ENCODE results near the gene ANKRD36. TPM values are rescaled to one million over a fixed set of nuclear protein-coding genes. Genes with fewer than 3 reads are reported as not detected.
A peak's percentile ranks its signal among the peaks of the same experiment; 100 is the strongest.
"Not testable (repeated sequence)": the region's sequence is repeated elsewhere in the genome, so short reads cannot be mapped to it uniquely, and the experiment has no call there.

The ANKRD36 gene
- total RNA-seq, 1 donor from 2014 or later: 51.1 TPM

DNA sequence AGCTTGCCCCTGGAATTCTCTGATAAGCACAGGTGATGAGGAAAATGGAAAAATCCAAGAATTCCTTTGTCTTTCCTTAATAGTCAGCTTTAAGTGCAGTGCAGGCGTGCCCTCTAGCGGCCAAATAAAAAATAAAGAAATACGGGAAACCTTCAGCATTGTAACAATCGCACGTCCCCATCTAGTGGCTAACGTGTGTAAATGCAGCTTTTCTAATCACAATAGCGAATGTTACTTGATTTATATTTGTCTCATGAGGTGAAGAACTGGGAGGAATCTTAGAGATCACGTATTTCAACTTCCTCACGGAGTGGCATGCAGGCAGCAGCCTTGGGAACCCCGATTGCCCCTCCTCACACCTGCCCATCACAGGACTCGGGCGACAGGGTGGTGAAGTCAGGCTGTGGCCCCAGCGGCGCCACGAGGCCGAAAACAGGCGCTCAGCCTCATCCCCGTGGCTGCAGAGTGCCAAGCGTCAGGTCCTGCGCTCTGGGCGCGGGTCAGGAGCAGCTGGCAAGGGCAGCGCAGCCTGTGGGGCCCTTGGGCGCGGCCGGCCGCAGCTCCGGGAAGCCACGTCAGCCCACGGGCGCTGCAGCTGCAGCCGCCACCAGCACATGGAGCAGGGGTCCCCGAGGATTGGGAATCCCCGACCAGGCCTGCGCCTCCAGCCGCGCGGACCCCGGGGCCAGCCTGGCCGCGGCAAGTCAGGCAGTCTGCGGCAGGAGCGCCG lies 468 bp upstream of the ANKRD36 start:
- not testable (repeated sequence) for H3K36me3 Mint-ChIP-seq (ENCODE audit: unreplicated experiment)

DNA sequence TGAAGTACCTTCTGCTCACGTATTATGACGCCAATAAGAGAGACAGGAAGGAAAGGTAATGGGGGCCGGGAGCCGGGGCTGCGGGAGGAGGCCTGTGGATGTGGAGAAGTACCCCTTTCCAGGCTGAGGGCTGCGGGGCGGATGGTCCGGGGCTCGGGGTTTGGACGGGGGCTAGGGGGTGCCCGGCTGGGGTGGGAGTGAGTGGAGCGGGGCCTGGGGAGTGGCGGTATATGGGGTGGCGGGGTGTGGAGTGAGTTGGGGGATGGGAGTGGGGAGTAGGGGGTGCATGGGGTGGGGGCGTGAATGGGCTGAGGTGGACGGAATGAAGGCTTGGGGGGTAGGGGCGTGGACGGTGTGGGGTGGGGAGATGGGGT lies 916 bp downstream of the ANKRD36 start:
- Mint-ChIP-seq H3K4me3 (ENCODE audit: unreplicated experiment) (peak overlapping the region; percentile 98), H3K27ac (ENCODE audit: unreplicated experiment) (peak overlapping the region; percentile 91)
- not testable (repeated sequence) for DNase-seq; H3K4me1 Mint-ChIP-seq (ENCODE audit: low read depth, unreplicated experiment); H3K27me3 Mint-ChIP-seq (ENCODE audit: unreplicated experiment); H3K9me3 Mint-ChIP-seq (ENCODE audit: unreplicated experiment); H3K36me3 Mint-ChIP-seq (ENCODE audit: unreplicated experiment)

More for the DNA sequence above, 468 bp upstream of the ANKRD36 start:
- Mint-ChIP-seq H3K27ac (ENCODE audit: unreplicated experiment) (peak overlapping the region; percentile 95), H3K4me3 (ENCODE audit: unreplicated experiment) (peak overlapping the region; percentile 88)
- H3K27me3 Mint-ChIP-seq (ENCODE audit: unreplicated experiment); H3K9me3 Mint-ChIP-seq (ENCODE audit: unreplicated experiment); H3K4me1 Mint-ChIP-seq (ENCODE audit: low read depth, unreplicated experiment): not testable (repeated sequence)
- TF ChIP-seq, protein P1, sequence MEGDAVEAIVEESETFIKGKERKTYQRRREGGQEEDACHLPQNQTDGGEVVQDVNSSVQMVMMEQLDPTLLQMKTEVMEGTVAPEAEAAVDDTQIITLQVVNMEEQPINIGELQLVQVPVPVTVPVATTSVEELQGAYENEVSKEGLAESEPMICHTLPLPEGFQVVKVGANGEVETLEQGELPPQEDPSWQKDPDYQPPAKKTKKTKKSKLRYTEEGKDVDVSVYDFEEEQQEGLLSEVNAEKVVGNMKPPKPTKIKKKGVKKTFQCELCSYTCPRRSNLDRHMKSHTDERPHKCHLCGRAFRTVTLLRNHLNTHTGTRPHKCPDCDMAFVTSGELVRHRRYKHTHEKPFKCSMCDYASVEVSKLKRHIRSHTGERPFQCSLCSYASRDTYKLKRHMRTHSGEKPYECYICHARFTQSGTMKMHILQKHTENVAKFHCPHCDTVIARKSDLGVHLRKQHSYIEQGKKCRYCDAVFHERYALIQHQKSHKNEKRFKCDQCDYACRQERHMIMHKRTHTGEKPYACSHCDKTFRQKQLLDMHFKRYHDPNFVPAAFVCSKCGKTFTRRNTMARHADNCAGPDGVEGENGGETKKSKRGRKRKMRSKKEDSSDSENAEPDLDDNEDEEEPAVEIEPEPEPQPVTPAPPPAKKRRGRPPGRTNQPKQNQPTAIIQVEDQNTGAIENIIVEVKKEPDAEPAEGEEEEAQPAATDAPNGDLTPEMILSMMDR (IDR thresholded peaks at IDR 0.05; ENCODE audit: partially characterized antibody, unreplicated experiment): peak; percentile 88
- DNase-seq: peak; percentile 64

- H3K36me3 Mint-ChIP-seq (ENCODE audit: unreplicated experiment); H3K9me3 Mint-ChIP-seq (ENCODE audit: unreplicated experiment); H3K27ac Mint-ChIP-seq (ENCODE audit: unreplicated experiment); DNase-seq; H3K27me3 Mint-ChIP-seq (ENCODE audit: unreplicated experiment); H3K4me3 Mint-ChIP-seq (ENCODE audit: unreplicated experiment); H3K4me1 Mint-ChIP-seq (ENCODE audit: low read depth, unreplicated experiment): not testable (repeated sequence)
These were observed 16.1 kb downstream of the ANKRD36 start for GRCh38 chr2:97129090-97129489.

GRCh38 chr2:97144016-97144415 lies 31.1 kb downstream of the ANKRD36 start:
- not testable (repeated sequence) for H3K9me3 Mint-ChIP-seq (ENCODE audit: unreplicated experiment); H3K27me3 Mint-ChIP-seq (ENCODE audit: unreplicated experiment); H3K36me3 Mint-ChIP-seq (ENCODE audit: unreplicated experiment); H3K4me1 Mint-ChIP-seq (ENCODE audit: low read depth, unreplicated experiment); H3K4me3 Mint-ChIP-seq (ENCODE audit: unreplicated experiment); DNase-seq; H3K27ac Mint-ChIP-seq (ENCODE audit: unreplicated experiment)

DNA sequence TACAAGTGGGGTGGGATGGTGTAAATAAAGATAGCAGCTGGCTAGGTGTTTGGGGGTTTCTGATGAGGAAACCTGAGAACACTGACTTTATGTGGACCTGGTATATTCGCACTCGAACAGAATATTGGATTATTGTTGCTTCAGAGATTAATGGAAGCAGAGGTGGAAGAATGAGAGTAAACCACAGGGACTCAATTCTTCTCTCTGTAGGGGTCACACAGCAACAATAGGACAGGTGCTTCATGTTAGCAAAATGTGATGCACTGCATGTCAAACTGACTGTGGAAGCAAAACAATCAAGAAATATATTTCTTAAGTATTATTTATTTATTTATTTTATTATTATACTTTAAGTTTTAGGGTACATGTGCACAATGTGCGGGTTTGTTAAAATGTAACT lies 53.6 kb downstream of the ANKRD36 start:
- not testable (repeated sequence) for H3K4me3 Mint-ChIP-seq (ENCODE audit: unreplicated experiment); H3K9me3 Mint-ChIP-seq (ENCODE audit: unreplicated experiment); DNase-seq; H3K27ac Mint-ChIP-seq (ENCODE audit: unreplicated experiment); H3K27me3 Mint-ChIP-seq (ENCODE audit: unreplicated experiment); H3K4me1 Mint-ChIP-seq (ENCODE audit: low read depth, unreplicated experiment)
- peaks cover 12% of the 10 kb centered on the region for H3K36me3 Mint-ChIP-seq (ENCODE audit: unreplicated experiment)

DNA sequence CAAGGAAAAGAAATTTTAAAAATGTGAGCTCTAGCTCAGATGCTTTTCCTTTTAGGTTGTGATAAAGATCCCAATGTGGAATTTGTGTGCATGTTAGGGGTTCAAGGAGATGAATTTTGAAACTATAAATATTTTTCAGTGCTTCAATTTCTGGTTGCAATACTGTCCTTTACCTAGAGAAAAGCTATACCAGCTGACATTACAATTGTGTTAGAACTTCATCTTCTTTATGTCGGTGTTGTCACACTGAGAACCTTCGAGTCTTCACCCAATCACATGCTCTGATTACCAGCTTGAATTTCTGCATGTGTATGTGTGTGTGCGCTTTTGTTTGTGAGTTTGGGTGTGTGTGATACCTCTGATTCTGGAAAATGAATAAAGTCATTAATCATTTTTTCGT lies 55.0 kb downstream of the ANKRD36 start:
- not testable (repeated sequence) for H3K4me1 Mint-ChIP-seq (ENCODE audit: low read depth, unreplicated experiment); DNase-seq; H3K9me3 Mint-ChIP-seq (ENCODE audit: unreplicated experiment); H3K27ac Mint-ChIP-seq (ENCODE audit: unreplicated experiment); H3K4me3 Mint-ChIP-seq (ENCODE audit: unreplicated experiment); H3K27me3 Mint-ChIP-seq (ENCODE audit: unreplicated experiment)
- H3K36me3 Mint-ChIP-seq (ENCODE audit: unreplicated experiment): peaks cover 12% of the 10 kb centered on the region

GRCh38 chr2:97168583-97168982 lies 55.6 kb downstream of the ANKRD36 start:
- H3K4me1 Mint-ChIP-seq (ENCODE audit: low read depth, unreplicated experiment); DNase-seq; H3K4me3 Mint-ChIP-seq (ENCODE audit: unreplicated experiment); H3K27ac Mint-ChIP-seq (ENCODE audit: unreplicated experiment); H3K9me3 Mint-ChIP-seq (ENCODE audit: unreplicated experiment); H3K27me3 Mint-ChIP-seq (ENCODE audit: unreplicated experiment): not testable (repeated sequence)
- H3K36me3 Mint-ChIP-seq (ENCODE audit: unreplicated experiment): peaks cover 12% of the 10 kb centered on the region

- not testable (repeated sequence) for H3K27me3 Mint-ChIP-seq (ENCODE audit: unreplicated experiment); H3K4me1 Mint-ChIP-seq (ENCODE audit: low read depth, unreplicated experiment); H3K27ac Mint-ChIP-seq (ENCODE audit: unreplicated experiment); H3K9me3 Mint-ChIP-seq (ENCODE audit: unreplicated experiment); DNase-seq; H3K36me3 Mint-ChIP-seq (ENCODE audit: unreplicated experiment); H3K4me3 Mint-ChIP-seq (ENCODE audit: unreplicated experiment)
These were observed 67.4 kb downstream of the ANKRD36 start for GRCh38 chr2:97180391-97180790.

DNA sequence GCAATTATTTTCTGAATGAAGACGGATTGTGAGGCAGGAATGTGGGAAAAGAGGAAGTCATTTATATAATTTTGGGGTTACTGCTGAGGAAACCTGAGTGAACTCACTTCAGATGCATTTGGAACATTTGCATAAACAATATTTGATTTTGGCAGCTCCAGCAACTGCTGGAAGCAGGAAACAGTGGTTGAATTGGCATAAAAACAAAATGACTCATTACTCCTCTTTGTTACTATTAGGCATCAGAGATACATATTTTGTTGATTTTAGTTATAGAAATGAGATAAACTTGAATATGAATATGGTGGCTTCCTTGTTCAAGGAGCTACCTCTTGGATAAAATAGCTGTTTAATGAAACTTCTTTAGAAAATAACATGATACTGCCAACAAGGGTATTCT lies 82.4 kb downstream of the ANKRD36 start:
- H3K27me3 Mint-ChIP-seq (ENCODE audit: unreplicated experiment); H3K36me3 Mint-ChIP-seq (ENCODE audit: unreplicated experiment); H3K9me3 Mint-ChIP-seq (ENCODE audit: unreplicated experiment); H3K4me3 Mint-ChIP-seq (ENCODE audit: unreplicated experiment); H3K4me1 Mint-ChIP-seq (ENCODE audit: low read depth, unreplicated experiment); H3K27ac Mint-ChIP-seq (ENCODE audit: unreplicated experiment); DNase-seq: not testable (repeated sequence)

- H3K9me3 Mint-ChIP-seq (ENCODE audit: unreplicated experiment); DNase-seq; H3K27ac Mint-ChIP-seq (ENCODE audit: unreplicated experiment); H3K36me3 Mint-ChIP-seq (ENCODE audit: unreplicated experiment); H3K4me3 Mint-ChIP-seq (ENCODE audit: unreplicated experiment); H3K27me3 Mint-ChIP-seq (ENCODE audit: unreplicated experiment); H3K4me1 Mint-ChIP-seq (ENCODE audit: low read depth, unreplicated experiment): not testable (repeated sequence)
These were observed 84.3 kb downstream of the ANKRD36 start for GRCh38 chr2:97197251-97197650.

- not testable (repeated sequence) for H3K27me3 Mint-ChIP-seq (ENCODE audit: unreplicated experiment); H3K4me1 Mint-ChIP-seq (ENCODE audit: low read depth, unreplicated experiment); H3K9me3 Mint-ChIP-seq (ENCODE audit: unreplicated experiment); DNase-seq; H3K4me3 Mint-ChIP-seq (ENCODE audit: unreplicated experiment); H3K27ac Mint-ChIP-seq (ENCODE audit: unreplicated experiment); H3K36me3 Mint-ChIP-seq (ENCODE audit: unreplicated experiment)
These were observed 87.9 kb downstream of the ANKRD36 start for GRCh38 chr2:97200887-97201286.

Measured in glutamatergic neuron (in vitro differentiated cells).